Measurements from ENCODE around the gene LURAP1L. TPM values are rescaled to one million over a fixed set of nuclear protein-coding genes. Genes with fewer than 3 reads are reported as not detected.

Gene LURAP1L
- total RNA-seq, 3 donors from 2014 or later (not counting 1 experiment from before 2014, with no cell fraction given) = not detected

DNA sequence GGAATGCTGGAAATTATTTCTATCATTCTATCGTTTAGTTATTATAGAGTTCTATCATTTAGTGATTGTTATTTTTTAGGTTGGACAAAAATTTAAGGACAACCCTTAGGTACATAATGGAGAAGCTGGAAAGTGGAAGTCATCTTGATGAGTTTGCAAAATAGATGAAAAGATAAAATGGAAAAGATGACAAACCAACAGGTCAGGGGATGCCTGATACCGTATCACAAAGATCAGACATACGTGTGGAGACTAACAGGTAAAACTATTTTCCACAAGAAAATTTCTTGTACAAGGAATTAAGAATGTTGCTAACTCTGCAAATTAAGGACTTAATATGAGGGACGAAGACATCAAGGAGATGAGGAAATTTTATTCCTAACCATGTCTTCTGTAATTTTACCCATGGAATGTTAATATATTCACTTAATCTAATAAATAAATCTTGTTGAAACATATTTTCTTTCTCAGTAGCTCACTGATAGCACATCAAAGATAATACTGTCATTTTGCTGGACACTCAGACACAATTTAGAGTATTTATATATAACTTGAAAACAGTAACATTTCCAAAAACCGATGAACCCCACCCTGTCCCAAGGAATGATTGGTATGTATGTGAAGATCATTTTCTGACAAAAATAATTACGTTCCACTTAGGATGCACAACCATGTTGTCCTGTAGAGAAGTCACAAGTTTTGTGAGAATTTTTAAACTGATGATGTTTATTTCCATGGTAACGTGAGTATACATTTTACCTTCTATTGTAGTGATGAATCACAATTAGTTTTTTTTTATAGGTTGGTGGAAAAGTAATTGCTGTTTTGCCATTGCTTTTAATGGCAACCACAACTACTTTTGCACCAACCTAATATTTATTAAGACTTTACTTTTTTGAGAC, 2.6 kb downstream of the LURAP1L start:
- no peak for ATAC-seq
- Histone ChIP-seq H3K4me1 (ENCODE audit: control insufficient read depth, insufficient read depth, low read length) (peaks cover 5% of the 10 kb centered on the region), H3K27me3 (ENCODE audit: control insufficient read depth, insufficient read depth, low read length) (peaks cover 2% of the 10 kb centered on the region), H3K27ac (ENCODE audit: low read length) (no peak overlapping the region), H3K4me3 (ENCODE audit: low read length) (no peak overlapping the region), H3K36me3 (ENCODE audit: control insufficient read depth, insufficient read depth, low read length) (no peaks in the 10 kb centered on the region), H3K9me3 (ENCODE audit: control insufficient read depth, insufficient read depth, low read length) (peaks cover 3% of the 10 kb centered on the region)
- intact Hi-C loops (cut with micrococcal nuclease) = no loop called here
- Mint-ChIP-seq H3K27me3 (ENCODE audit: low read depth in 2 of 2) (peaks cover 10 to 13% of the 10 kb centered on the region in 2 donors), H3K27ac (no peak overlapping the region), H3K9me3 (peaks cover 4 to 9% of the 10 kb centered on the region in 2 donors), H3K4me1 (peaks cover 5% of the 10 kb centered on the region in 2 donors), H3K4me3 (no peak overlapping the region), H3K36me3 (no peaks in the 10 kb centered on the region)
- 88% methylated on average over 4 of the region's 7 CpGs for WGBS (ENCODE audit: insufficient coverage)
- no peak for DNase-seq
- TF ChIP-seq, protein P1, sequence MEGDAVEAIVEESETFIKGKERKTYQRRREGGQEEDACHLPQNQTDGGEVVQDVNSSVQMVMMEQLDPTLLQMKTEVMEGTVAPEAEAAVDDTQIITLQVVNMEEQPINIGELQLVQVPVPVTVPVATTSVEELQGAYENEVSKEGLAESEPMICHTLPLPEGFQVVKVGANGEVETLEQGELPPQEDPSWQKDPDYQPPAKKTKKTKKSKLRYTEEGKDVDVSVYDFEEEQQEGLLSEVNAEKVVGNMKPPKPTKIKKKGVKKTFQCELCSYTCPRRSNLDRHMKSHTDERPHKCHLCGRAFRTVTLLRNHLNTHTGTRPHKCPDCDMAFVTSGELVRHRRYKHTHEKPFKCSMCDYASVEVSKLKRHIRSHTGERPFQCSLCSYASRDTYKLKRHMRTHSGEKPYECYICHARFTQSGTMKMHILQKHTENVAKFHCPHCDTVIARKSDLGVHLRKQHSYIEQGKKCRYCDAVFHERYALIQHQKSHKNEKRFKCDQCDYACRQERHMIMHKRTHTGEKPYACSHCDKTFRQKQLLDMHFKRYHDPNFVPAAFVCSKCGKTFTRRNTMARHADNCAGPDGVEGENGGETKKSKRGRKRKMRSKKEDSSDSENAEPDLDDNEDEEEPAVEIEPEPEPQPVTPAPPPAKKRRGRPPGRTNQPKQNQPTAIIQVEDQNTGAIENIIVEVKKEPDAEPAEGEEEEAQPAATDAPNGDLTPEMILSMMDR (IDR thresholded peaks at IDR 0.05) = no peak

DNA sequence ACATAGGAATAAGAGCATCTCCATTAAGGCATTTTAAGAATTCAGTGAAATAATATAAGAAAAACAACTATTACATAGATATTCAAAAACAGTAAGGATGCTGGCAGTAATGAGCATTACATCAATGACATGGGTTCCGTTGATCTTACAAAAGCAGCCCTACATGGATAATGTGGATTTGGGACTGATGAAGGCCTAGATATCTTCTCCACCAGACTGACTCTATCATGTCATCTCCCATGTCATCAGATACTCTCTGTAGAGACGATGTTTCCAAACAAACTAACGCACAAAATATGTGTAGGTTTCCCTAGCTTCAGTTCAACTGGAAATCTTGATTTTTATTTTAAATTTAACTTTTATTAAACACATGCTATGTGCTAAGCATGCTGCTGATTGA, 3.6 kb downstream of the LURAP1L start:
- Mint-ChIP-seq H3K4me1 (peaks cover 5% of the 10 kb centered on the region in 2 donors), H3K27me3 (ENCODE audit: low read depth in 2 of 2) (peaks cover 10 to 13% of the 10 kb centered on the region in 2 donors), H3K9me3 (peaks cover 4 to 9% of the 10 kb centered on the region in 2 donors), H3K36me3 (no peaks in the 10 kb centered on the region), H3K27ac (no peak overlapping the region), H3K4me3 (no peak overlapping the region)
- no peak overlapping the region for H3K27ac ChIP-seq (ENCODE audit: low read length)
- intact Hi-C loops (cut with micrococcal nuclease) = no loop called here
- no peak overlapping the region for H3K4me3 ChIP-seq (ENCODE audit: low read length)
- TF ChIP-seq, protein P1 (IDR thresholded peaks at IDR 0.05) = no peak
- H3K27me3 ChIP-seq (ENCODE audit: control insufficient read depth, insufficient read depth, low read length) = peaks cover 2% of the 10 kb centered on the region
- 100% methylated on average over 2 of the region's 3 CpGs for WGBS (ENCODE audit: insufficient coverage)
- ATAC-seq (no peak), DNase-seq (no peak)
- H3K9me3 ChIP-seq (ENCODE audit: control insufficient read depth, insufficient read depth, low read length) = peaks cover 3% of the 10 kb centered on the region
- H3K4me1 ChIP-seq (ENCODE audit: control insufficient read depth, insufficient read depth, low read length) = peaks cover 5% of the 10 kb centered on the region
- no peaks in the 10 kb centered on the region for H3K36me3 ChIP-seq (ENCODE audit: control insufficient read depth, insufficient read depth, low read length)

DNA sequence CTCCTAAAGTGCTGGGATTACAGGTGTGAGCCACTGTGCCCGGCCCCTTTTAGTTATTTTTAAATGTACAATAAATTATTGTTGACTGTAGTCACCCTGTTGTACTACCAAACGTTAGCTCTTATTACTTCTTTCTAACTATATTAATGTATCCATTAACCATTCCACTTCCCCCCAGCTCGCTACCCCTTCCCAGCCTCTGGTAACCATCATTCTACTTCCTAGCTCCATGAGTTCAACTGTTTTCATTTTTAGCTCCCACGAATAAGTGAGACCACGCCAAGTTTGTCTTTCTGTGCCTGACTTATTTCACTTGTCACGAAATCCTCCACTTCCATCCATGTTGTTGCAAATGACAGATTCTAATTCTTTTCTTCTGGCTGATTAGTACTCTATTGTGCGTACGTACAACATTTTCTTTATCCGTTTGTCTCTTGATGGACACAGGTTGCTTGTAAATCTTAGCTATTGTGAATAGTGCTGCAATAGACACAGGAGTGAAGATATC, 6.5 kb downstream of the LURAP1L start:
- no peaks in the 10 kb centered on the region for H3K4me1 ChIP-seq (ENCODE audit: control insufficient read depth, insufficient read depth, low read length)
- no peak overlapping the region for H3K27ac ChIP-seq (ENCODE audit: low read length)
- Mint-ChIP-seq H3K4me1 (no peaks in the 10 kb centered on the region), H3K36me3 (no peaks in the 10 kb centered on the region), H3K27me3 (ENCODE audit: low read depth in 2 of 2) (peaks cover 0 to 6% of the 10 kb centered on the region in 2 donors), H3K4me3 (no peak overlapping the region), H3K9me3 (peaks cover 4 to 11% of the 10 kb centered on the region in 2 donors), H3K27ac (no peak overlapping the region)
- peaks cover 7% of the 10 kb centered on the region for H3K9me3 ChIP-seq (ENCODE audit: control insufficient read depth, insufficient read depth, low read length)
- TF ChIP-seq, protein P1 (IDR thresholded peaks at IDR 0.05) = no peak
- no peaks in the 10 kb centered on the region for H3K27me3 ChIP-seq (ENCODE audit: control insufficient read depth, insufficient read depth, low read length)
- no peak overlapping the region for H3K4me3 ChIP-seq (ENCODE audit: low read length)
- ATAC-seq (no peak), DNase-seq (no peak)
- H3K36me3 ChIP-seq (ENCODE audit: control insufficient read depth, insufficient read depth, low read length) = no peaks in the 10 kb centered on the region
- WGBS (ENCODE audit: insufficient coverage) = 84% methylated on average over 8 of the region's 9 CpGs
- intact Hi-C loops (cut with micrococcal nuclease) = no loop called here
